ENCODE measurements around the gene COQ10B.
A peak's percentile ranks its signal among the peaks of the same experiment; 100 is the strongest.
"Not testable (repeated sequence)": the region's sequence is repeated elsewhere in the genome, so short reads cannot be mapped to it uniquely, and the experiment has no call there.

Gene COQ10B

GRCh38 chr2:197453123-197453913 lies at the start of gene COQ10B:
TSS of gene COQ10B (plus strand) at chr2:197453552. CDS start at chr2:197453561, 9 bp downstream.
- DNase-seq: peak; percentile 97

GRCh38 chr2:197405582-197405981 lies 47.8 kb upstream of the COQ10B start:
- DNase-seq: no peak

- DNase-seq: no peak
Measured at GRCh38 chr2:197414039-197414438, 39.3 kb upstream of the COQ10B start.

- no peak for DNase-seq
Measured at GRCh38 chr2:197414515-197414914, 38.8 kb upstream of the COQ10B start.

GRCh38 chr2:197416268-197416667 lies 37.1 kb upstream of the COQ10B start:
- no peak for DNase-seq

GRCh38 chr2:197419438-197419837 lies 33.9 kb upstream of the COQ10B start:
- DNase-seq: no peak

- DNase-seq: no peak
Measured at GRCh38 chr2:197423307-197423706, 30.0 kb upstream of the COQ10B start.

- DNase-seq: no peak
Measured at GRCh38 chr2:197425550-197425949, 27.8 kb upstream of the COQ10B start.

GRCh38 chr2:197426723-197427603 lies 26.4 kb upstream of the COQ10B start:
- DNase-seq: no peak

GRCh38 chr2:197427986-197428385 lies 25.4 kb upstream of the COQ10B start:
- DNase-seq: no peak

- DNase-seq: no peak
Measured at GRCh38 chr2:197431858-197432257, 21.5 kb upstream of the COQ10B start.

- DNase-seq: not testable (repeated sequence)
Measured at GRCh38 chr2:197432527-197432926, 20.8 kb upstream of the COQ10B start.

GRCh38 chr2:197433780-197434438 lies 19.4 kb upstream of the COQ10B start:
- no peak for DNase-seq

GRCh38 chr2:197434541-197435513 lies 18.5 kb upstream of the COQ10B start, which contains the start of gene SF3B1:
TSS of gene SF3B1 (minus strand) at chr2:197435028. CDS start at chr2:197434999, 29 bp downstream.
- peak; percentile 95 for DNase-seq

- DNase-seq: no peak
Measured at GRCh38 chr2:197435598-197436420, 17.5 kb upstream of the COQ10B start.

- no peak for DNase-seq
Measured at GRCh38 chr2:197437380-197437779, 16.0 kb upstream of the COQ10B start.

- no peak for DNase-seq
Measured at GRCh38 chr2:197442857-197443256, 10.5 kb upstream of the COQ10B start.

- no peak for DNase-seq
Measured at GRCh38 chr2:197445746-197446145, 7.6 kb upstream of the COQ10B start.

- DNase-seq: no peak
Measured at GRCh38 chr2:197446844-197447243, 6.5 kb upstream of the COQ10B start.

GRCh38 chr2:197450465-197450864 lies 2.9 kb upstream of the COQ10B start:
- DNase-seq: peak; percentile 10

- not testable (repeated sequence) for DNase-seq
Measured at GRCh38 chr2:197450935-197451358, 2.4 kb upstream of the COQ10B start.
